Loucy (cell line): ENCODE results near the gene ZNF615.
"Not testable (repeated sequence)": the region's sequence is repeated elsewhere in the genome, so short reads cannot be mapped to it uniquely, and the experiment has no call there.

ENCODE experiments used
- CTCF ChIP-seq: fragments of 200-600 bp; sonication (generic); conservative IDR thresholded peaks from 2 replicates; pipeline ENCODE4 v1.5.1; 2014; ENCODE audit warnings: mild to moderate bottlenecking, antibody characterized with exemption, low read length
- EZH2phosphoT487 ChIP-seq: fragments of 200-600 bp; IDR thresholded peaks from 2 replicates; pipeline ENCODE4 v1.6.1; 2018; ENCODE audit warnings: antibody characterized with exemption, mild to moderate bottlenecking, moderate library complexity, borderline replicate concordance

GRCh38 chr19:52024478-52024877 lies 16.5 kb upstream of the ZNF615 start:
- TF ChIP-seq CTCF, EZH2phosphoT487: not testable (repeated sequence)
